SW480 (cell line): Measurements from ENCODE around the gene SMYD4.
"Not testable (repeated sequence)": the region's sequence is repeated elsewhere in the genome, so short reads cannot be mapped to it uniquely, and the experiment has no call there.

Source experiments
- DNase-seq: peaks from one replicate; pipeline ENCODE4 v3.0.0-alpha.2; 2016; ENCODE audit warnings: low spot score

The SMYD4 gene

DNA sequence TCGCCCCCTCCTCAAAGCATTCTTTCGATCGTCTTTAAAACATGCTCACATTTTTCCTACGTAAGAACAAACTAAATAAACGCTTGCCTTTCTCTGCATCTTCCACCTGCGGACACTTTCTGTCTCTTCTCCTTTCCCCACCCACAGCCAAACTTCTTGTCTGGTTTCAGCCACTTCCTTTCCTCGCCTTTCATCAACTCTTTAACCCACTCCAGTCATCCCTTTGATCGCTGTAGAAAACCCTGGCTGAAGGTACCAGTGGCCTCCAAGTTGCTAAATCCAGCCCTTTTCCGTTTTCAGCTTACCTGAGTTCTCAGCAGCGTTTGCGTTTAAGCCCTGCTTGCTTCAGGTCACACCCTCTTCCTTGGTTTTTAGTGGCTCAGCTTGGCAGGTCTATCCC is 586 bp upstream of the SMYD4 start:
- DNase-seq = peak; percentile 42

DNA sequence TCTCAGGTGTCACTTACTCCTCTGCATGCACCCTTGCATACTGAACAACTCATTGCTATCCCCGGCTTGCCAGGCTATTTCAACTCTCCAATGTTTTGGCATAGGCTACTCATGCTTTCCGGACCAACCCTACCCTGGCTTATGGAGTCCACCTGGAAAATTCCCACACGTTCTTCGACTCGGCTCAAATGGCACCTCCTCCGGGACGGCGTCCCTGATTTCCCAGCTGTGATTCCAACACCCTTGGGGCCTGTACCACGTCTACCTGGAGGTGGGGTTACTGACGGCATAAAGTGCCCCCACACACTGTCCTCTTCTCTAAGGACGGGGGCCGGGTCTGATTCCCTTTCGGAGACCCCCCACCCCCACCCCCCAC is 498 bp downstream of the SMYD4 start:
- peak; percentile 20 for DNase-seq

DNA sequence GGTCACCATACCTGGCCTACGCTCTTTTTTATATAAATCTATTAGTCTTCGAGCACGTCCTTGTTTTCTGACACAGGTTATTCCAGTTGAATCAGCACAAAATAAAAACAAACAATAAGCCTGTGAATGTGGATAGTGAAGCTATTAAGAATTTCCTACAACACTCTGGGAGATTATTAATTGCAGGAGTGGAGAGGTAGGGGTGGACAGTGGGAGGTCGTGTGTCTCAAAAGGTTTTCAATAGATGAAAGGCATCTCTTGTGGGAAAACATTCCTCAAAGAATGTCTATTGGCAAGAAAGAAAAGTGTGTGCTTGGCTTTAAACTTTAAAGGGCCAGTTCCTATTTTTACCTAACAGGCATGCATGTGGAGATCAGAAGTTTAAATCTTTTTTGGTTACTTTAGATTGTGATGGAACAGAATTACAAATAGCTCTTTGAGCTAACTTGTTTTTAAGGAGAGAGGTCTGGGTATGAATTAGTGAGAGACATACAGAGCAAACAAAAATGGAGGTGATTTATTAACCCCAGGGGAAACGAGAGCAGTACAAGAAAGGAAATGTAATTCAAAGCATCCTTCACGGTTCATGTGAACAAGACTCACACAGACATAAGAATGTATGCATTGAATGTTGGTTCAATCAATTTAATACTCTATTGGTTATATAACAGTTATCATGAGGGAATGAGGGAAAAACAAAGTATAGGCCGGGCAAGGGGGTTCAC is 9.0 kb downstream of the SMYD4 start:
- DNase-seq = no peak

DNA sequence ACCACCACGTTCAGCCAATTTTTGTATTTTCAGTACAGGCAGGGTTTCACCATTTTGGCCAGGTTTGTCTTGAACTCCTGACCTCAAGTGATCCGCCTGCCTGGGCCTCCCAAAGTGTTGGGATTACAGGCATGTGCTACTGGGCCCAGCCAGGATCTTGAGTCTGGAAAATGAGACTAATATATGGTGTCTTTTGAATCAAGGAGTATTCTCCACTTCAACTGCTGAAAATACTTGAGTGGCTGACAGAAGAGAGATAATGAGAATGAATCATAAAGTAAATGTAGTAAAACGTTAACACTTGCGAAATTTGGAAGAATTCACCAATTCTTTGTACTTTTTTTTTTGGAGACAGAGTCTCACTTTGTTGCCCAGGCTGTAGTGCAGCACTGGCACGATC is 16.6 kb downstream of the SMYD4 start:
- no peak for DNase-seq

DNA sequence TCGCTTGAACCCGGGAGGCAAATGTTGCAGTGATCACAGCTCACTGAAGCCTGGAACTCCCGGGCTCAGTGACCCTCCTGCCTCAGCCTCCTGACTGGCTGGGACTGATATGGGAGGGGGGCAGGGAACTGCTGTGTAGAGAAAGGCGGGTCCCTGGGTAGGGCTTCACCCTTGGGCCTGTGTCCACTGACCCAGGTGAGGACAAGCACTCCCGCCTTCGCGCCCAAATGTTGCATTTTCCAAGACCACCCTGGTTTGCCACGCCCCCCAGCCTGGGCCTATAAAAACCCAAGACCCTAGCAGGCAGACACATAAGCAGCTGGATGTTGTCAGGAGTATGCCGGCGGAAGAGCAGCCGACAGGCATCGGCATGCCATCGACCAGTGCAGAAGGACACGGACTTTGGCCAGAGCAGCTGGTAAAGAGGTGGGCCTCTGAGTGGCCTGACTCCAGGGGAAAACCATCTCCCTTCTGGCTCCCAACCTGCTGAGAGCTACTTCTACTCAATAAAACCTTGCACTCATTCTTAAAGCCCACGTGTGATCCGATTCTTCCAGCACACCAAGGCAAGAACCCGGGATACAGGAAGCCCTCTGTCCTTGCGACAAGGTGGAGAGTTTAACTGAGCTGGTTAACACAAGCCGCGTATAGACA is 19.1 kb downstream of the SMYD4 start:
- DNase-seq = no peak

DNA sequence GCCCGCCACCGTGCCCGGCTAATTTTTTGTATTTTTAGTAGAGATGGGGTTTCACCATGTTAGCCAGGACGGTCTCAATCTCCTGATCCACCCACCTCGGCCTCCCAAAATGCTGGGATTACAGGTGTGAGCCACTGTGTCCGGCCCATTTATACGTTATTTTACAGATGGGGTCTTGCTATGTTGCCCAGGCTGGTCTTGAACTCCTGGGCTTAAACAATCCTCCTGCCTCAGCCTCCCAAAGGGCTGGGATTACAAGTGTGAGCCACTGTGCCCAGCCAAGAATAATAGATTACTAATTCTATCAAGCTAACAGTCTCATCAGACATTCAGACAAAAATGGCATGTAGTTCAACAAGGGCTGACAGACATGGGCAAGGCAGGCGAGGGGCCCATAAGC is 19.9 kb downstream of the SMYD4 start:
- DNase-seq = not testable (repeated sequence)

DNA sequence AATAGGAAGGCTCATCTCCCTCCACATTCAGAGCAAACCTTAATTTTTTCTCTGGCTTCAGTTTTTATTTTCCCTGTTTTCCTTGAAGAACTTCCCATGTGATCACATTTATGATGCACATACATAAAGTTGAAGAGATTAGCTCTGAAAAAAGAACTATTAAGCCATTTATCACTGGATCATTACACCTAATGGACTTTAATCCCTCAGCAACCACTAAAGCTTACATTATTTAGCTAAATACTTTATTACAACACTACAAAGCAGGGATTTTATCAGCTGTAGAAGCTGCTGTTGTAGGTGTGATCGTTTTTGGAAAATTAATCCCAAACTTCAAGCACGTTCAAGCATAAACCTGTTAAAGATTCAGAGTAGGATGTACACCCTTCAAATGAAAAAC is 21.1 kb downstream of the SMYD4 start:
- no peak for DNase-seq

DNA sequence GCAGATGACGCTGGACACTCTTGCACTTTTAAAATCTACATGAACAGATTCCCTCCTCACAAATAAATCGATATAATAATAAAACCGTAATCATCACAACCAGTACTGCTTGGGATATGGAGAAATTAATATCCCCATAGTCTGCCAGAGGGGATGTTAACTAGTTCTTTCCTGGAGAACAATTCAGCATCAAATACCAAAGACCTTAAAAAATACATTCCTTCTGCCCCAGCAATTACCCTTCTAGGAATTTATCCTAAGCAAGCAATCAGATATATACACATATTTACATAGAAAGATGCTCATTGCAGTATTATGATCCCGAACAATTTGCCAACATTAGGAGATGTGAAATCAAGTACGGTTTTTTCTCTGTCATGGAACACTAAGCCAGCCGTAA is 21.8 kb downstream of the SMYD4 start:
- no peak for DNase-seq

DNA sequence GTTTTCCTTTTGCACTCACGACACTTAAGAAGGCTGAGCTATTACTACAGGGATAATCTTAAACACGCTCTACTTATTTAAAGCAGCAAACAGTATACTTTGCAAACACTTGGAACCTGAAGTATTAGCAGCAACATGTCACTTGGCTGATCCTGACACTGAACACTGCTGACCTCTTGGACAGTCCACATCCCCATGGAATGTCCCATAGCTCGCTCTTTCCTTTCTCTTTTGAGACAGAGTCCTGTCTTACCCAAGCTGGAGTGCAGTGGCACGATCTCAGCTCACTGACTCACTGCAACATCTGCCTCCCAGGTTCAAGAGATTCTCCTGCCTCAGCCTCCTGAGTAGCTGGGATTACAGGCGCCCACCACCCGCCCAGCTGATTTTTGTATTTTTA is 26.4 kb downstream of the SMYD4 start:
- no peak for DNase-seq

DNA sequence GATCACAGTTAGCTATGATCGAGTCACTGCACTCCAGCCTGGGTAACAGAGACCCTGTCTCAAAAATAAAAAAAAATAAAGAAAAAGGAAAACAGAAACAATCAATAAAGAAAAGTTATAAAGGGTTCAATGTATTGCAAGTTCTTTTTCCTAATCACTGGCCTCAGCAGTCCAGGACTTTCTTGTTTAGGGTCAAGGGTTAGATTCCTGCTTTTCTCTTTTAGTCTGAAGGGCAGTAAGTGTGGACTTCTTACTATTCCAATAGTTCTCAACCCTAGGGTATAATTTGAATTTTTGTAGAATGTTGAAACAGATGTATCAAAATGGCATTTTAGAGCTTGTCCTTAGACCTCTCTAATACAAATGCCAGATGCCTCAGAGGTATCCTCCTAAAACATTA is 27.3 kb downstream of the SMYD4 start:
- DNase-seq = no peak

DNA sequence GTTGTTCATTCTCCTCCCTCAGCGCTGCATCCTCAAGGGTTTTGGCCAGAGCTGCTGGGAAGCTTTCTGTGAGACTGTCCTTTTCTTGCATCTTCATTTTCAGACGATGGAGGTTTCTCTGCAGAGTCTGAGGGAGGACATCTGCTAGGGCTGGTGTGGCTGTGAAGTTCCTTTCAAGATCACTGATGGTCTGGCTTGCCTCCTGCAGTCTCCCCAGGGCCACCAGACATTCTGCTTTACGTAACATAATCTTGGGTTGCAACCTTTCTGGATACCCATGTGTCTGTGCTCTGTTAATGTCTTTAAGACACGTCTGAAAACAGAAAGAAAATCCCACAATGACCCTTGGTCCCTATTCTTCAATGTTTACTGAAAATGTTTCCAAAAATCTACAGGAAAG is 29.0 kb downstream of the SMYD4 start:
- no peak for DNase-seq

DNA sequence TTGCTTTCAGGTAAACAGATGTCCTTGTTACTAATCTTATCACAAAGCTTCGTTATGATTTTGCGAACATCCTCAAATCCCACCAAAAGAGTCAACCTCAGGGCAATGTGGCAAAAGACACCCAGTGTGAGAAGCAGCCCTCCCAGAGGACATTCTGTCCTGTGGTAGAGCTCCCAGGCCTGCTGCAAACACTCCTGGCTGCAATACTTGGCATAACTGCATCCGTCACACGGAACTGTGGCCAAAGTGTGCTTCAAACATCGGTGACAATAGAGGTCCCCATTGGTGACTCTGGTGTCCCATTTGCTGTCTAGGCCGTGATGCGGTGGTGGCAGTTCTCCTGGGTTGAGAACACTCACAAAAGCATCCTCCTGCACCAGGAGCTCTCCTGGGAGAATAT is 29.5 kb downstream of the SMYD4 start:
- DNase-seq = no peak

DNA sequence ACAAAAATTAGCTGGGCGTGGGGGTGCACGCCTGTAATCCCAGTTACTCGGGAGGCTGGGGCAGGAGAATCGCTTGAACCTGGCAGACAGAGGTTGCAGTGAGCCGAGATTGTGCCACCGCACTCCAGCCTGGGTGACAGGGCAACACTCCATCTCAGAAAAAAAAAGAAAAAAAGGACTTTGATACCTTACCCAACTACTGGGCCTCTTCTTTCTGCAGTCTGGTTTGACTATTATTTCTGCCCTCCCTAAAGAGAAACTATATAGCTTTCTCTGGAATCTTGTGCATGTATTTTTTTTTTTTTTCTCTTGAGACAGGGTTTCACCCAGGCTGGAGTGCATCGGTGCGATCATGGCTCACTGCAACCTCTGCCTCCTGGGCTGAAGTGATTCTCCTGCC is 31.9 kb downstream of the SMYD4 start:
- DNase-seq = not testable (repeated sequence)

DNA sequence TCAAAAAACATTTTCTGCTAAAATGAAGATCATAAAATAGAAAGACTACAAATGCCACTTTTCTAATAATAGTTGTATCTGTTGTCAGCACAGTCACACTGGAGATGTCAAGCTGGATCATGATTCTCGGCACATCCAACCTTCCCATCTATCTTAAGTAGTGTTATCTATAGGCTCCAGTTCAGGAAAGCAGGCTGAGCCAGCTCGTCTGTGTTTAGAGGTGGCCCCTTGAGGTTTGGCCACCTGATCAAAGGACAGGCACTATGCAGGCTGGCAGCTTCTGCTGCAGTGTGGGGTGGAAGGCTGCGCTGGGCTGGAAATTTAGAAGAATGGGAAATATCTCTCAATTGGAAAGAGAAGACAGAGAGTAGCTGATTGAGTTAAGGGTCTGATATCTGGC is 32.4 kb downstream of the SMYD4 start:
- DNase-seq = no peak

DNA sequence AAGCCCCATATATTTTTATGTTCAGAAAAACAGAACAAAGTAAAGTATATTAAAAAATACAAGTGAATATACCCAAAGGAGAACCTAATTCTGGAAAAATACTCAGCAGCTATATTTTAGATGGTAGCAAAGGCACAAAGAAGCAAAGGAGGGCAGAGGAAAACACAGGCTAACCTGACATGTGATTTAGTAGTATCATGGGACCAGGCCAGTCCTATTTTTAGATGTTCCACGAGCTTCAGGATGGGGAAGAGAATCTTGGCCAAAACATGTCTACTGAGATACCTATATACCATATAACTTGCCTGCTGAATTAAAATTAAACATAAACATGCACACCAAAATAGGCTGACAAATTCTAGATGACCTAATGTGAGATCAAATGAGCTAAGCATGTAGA is 32.9 kb downstream of the SMYD4 start:
- DNase-seq = no peak

DNA sequence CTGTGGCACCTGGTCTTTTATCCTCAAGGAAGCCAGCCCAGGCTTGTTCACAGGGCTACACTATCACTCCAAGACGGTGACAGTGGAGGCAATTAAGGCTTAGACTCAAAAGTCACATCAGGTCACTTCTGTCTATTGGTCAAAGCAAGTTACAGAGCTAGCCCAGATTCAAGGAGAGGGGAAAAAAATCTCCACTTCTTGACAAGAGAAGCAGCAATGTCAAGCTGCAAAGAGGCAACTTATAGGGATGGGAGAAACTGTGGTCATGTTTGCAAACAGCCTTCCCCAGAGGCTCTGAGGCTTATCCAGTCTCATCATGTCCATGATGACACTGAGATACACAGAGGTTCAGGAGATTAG is 36.3 kb downstream of the SMYD4 start:
- no peak for DNase-seq

DNA sequence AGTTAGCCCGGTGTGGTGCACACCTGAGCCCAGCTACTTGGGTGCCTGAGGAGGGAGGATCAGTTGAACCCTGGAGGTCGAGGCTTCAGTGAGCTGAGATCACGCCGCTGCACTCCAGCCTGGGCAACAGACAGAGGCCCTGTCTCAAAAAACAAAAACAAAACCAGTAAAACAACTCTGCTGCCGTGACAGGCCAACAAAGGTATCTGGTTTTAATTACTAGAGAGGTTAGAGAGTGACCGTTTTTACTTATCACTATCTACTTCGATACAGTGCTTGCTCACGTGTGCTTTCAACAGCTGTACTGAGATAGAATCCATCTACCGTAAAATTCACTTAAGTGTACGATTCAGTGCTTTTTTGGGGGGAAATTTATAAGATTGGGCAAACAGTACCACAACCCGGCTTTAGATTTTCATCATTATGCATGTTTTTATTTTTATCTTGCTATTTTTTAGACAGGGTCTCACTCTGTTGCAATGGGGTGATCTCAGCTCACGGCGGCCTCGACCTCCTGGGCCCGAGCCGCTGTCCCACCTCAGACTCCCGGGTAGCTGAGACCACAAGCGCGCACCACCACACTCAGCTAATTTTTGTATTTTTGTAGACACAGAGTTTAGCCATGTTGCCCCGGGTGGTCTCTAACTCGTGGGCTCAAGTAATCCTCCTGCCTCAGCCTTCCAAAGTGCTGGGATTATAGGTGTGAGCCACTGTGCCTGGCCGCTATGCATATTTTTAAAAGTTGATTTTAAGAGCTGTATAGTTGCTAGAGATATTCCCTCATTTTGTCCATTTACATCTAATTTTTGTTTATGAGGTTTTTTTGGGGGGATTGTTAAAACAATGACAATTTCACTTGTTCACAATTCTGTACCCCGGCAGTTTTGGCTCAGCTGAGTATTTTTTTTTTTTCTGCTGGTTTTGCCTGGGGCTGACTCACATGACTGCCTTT is 36.9 kb downstream of the SMYD4 start:
- no peak for DNase-seq

DNA sequence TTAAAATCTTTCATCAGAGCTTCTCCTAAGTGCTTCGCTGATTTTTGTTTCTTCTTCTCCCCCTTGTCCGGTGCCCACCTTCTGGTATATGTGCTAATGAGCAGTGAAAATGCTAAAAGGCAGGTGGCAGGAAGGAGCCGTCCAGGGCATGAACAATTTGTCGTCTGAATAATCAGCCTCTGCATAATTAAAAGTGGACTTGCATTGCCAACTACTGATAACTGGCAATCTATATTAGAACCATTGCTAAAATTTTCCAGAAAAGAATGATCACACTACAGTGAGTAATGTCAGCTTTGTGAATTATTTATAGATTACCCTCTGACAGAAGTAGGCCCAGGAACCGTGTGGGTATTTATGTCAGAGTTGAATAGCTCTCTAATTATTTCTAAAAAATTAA is 39.8 kb downstream of the SMYD4 start:
- DNase-seq = no peak

DNA sequence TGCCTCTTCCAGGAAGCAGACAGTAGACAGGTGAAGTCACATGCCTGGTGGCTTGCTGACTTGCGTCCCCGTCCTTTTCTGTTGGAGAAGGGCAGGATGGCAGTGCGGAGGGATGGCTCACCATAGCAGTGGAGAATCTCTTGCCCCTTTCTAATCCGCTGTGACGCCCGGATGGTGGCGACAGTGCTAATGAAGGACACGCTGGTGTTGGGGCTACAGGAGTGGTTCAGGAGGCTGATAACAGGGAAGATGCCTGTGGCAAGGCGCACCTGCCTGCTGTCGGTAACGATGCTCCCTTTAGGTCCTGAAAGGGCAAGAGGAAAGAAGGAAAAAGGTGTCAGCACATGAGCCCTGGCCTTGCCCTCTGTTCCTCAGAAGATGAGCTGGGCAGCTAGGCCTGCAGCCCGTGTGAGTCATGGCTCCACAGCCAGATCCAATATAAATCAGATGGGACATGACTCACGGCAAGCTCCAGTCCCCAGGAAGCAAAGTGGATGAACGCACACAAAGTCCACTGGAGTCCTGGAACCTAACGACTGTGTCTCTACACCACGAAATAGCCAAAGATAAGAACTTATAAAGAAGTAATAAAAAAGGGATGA is 42.3 kb downstream of the SMYD4 start:
- DNase-seq = peak; percentile 53

DNA sequence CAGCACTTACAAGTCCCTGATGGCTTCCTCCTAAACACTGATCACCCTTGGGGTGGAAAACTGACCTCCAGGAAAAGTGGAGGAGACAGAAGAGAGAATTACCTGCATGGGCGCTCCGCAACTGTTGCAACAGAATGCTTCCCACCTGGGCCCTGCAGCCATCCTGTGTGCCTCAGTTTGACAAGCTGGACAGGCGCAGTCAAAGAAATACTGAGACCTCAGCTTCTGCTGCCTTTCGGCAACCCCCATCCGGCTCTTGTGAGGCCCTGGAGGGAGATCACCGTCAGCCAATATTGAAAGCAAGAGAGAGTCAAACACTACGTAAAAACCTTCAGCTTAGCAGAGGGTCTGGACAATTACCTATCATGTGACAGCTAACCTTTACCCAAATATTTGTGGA is 43.0 kb downstream of the SMYD4 start:
- DNase-seq = no peak

DNA sequence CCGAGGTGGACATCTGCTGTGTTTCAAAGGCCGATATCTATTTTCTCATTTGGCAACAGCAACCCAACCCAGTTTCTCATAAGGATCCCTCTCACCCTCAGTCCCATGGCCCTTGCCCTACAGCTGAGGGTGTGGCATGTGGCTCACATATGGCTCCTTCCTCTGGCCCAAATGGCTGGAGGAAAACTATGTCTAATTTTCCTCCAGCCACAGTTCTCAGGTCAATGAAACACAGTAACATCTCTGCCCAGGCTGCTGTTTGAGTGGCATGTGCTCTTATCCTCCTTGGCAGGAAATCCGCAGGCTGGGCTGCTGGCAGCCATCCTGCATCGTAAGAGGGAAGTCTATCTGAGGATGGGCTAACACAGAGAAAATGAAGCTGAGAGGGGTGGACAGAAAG is 43.8 kb downstream of the SMYD4 start:
- no peak for DNase-seq

DNA sequence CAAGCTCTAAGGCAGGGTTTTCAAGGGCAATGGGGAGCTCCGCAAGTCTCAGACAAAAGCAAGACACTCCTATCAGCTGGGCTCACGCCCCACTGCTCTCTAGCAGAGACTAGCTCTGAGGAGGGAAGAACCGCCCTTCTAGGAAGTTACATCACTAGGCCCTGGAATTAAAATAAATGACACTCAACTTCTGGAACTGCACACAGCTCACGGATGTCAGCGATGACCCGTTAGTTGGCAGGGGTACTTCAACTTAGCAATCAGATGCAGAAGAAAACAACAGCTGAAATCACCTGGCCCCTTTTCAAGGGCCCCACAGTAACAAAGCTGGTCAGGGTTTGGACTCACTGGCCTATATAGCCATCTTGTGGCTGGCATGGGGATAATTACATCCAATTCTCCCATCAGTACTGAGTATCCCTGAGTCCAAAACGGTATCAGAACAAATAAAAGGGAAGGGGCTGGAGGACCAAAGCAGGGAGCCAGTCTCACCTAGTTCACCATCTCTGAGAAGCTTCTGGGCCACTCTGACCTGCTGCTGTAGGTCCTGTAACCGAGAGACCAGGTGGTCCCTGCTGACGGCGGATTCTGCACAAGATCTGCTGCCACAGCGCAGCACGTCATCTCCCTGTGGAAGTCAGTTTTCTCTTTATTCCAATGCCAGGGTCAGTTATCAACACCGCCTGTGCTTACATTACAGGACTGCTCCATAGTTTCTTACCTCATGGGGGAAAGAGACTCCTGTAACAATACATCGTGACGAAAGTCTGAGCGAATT is 45.7 kb downstream of the SMYD4 start:
- peak; percentile 36 for DNase-seq
